ENCODE measurements around the gene LENG8. TPM values are rescaled to one million over a fixed set of nuclear protein-coding genes. Genes with fewer than 3 reads are reported as not detected.
A peak's percentile ranks its signal among the peaks of the same experiment; 100 is the strongest.
"Not testable (repeated sequence)": the region's sequence is repeated elsewhere in the genome, so short reads cannot be mapped to it uniquely, and the experiment has no call there.

LENG8 gene
- total RNA-seq, 1 experiment from 2014 or later = 9.0 TPM

DNA sequence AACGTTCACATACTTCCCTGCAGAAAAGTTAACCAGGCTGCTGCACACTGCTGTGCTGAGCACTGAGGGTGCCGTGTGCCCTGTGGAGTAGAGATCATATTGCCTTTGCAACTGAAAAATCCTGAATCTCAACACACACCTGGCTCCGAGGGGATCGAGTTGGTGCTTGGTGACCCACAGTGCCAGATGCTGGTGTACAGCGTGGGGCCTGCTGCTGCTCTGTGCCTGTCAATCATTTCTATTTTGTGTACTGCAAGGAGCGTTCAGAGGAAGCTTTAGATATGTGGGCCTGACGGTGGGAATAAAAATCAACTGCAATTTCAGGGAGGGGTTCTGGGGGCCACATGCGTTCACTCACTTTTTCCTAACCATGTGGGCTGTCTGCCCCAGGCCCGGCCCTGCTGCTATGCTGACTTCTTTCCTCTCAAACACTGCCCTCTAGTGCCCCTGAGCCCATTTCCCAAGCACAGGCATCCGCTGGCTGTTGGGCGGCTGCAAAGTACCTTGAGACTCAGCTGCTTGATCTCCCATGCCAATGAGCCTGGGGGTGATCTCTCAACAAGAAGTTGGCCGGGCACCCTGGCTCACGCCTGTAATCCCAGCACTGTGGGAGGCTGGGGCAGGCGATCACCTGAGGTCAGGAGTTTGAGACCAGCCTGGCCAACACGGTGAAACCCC, 9.7 kb upstream of the LENG8 start:
- no peak for DNase-seq (ENCODE audit: low read depth)

DNA sequence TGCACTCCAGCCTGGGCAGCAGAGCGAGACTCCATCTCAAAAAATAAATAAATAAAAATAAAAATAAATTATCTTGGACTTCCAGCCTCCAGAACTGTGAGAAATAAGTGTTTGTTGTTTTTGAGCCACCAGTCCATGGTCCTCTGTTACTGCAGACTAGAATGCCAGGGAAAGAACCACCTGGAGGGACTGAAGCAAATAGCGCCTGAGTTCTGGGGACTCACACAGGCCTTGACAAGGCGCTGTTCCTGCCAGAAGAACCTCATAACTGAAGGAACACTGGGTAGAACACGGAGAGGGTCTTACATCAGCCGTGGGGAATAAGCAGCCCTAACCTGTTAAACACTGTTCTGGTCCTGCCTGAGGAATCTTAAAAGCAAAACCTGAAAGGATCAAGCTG, 8.4 kb upstream of the LENG8 start:
- no peak for DNase-seq (ENCODE audit: low read depth)

DNA sequence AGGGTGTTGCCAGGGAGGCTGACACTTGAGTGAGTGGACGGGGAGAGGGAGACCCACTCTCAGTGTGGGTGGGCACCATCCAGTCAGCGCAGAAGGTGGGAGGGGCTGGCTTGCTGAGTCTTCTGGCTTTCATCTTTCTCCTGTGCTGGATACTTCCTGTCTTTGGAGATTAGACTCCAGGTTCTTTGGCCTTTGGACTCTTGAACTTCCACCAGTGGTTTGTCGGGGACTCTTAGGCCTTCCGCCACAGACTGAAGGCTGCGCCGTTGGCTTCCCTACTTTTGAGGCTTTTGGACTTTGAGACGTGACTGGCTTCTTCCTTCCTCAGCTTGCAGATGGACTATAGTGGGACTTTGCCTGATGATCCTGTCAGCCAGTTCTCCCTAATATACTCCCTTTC, 4.3 kb upstream of the LENG8 start:
- no peak for DNase-seq (ENCODE audit: low read depth)

DNA sequence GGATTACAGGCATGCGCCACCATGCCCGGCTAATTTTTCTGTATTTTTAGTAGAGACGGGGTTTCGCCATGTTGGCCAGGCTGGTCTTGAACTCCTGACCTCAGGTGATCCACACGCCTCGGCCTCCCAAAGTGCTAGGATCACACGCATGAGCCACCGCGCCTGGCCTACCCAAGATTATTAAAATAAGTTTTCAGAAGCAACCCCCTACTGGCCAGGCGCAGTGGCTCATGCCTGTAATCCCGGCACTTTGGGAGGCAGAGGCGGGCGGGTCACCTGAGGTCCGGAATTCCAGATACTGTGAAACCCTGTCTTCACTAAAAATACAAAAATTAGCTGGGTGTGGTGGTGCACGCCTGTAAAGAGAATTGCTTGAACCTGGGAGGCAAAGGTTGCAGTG, 2.6 kb upstream of the LENG8 start:
- DNase-seq (ENCODE audit: low read depth) = not testable (repeated sequence)

DNA sequence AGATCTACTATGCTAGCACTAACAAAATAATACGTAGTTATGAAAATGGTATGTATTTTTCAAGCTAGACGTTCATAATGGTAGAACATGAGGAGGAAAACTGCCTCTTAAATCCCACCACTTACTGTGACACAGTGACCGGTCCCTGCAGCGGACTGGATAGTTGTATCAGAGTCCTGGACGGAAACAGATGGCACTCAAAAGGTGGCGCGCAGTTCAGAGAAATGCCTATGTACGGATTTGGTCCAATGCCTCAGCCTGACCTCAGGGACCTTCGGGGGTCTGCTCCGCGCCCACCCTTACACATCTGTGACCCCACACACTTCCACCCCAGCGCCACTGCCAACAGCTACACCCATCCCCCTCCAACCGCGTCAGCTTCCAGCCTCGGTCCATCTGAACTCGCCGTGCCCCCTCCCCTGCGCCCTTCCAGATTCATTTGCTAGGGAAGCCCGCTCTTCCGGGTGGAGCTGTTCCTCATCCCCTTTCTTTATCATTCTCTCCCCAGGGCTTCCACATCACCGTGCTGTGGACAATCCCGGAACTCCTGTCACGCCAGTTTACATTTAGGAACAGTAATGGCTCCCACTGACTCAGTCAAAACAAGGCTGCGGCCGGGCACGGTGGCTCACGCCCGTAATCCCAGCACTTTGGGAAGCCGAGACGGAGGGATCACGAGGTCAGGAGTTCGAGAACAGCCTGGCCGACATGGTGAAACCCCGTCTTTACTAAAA, 792 bp upstream of the LENG8 start:
- peak; percentile 65 for DNase-seq (ENCODE audit: low read depth)

DNA sequence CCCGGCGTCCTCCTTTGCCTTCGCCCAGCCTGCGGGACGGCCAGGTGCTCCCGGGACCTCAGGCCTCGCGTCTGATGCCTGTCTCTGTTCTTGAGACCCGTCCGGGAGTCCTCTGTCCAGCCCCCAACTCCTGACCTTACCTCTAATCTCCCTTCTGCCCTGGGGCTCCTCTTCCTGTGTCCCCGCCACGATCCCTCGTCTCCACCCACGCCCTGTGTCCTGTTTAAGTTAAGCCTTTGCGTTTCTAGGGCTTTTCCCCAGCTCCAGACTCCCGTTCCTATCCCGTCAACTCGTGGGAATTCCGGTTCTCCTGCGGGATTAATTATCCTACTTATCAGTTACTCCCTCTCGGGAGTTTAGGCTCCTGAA, 686 bp downstream of the LENG8 start:
- no peak for DNase-seq (ENCODE audit: low read depth)

DNA sequence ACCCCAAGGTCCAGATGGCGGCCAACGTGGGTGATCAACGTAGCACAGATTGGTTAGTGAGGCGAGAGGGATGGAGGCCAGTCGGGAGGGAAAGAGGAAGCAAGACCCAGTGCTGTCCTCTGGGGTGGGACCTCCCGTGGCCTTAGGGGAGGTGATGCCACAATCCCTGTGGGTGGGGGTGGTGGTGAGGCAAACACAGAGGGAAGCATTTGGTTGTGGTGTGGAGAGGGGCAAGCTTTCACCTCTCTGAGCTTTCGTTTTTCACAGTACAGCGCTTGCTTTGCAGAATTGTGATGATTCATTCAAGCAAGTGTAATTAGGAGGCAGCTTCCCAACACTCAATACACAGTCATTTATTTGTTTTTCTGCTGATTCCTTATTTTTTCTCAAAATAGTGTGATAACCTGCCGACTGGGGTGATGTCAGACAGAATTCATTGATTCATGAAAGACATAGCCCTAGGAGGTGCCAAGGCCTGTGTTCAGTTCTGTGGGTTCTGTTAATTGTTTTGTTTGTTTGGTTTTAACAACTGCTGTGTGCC, 2.4 kb downstream of the LENG8 start:
- peak; percentile 63 for DNase-seq (ENCODE audit: low read depth)

DNA sequence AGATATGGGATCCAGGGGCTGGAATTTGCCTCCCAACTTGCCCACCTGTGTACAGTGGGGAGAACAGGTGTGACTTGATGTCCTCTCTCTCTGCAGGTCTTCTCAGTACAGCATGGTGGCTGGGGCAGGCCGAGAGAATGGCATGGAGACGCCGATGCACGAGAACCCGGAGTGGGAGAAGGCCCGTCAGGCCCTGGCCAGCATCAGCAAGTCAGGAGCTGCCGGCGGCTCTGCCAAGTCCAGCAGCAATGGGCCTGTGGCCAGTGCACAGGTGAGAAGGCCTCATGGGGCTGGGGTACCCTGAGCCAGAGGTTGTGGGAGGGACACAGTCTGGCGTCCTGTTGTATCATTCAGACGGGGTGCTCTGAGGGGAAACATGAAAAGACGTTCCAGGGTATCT, 3.0 kb downstream of the LENG8 start:
- no peak for DNase-seq (ENCODE audit: low read depth)

DNA sequence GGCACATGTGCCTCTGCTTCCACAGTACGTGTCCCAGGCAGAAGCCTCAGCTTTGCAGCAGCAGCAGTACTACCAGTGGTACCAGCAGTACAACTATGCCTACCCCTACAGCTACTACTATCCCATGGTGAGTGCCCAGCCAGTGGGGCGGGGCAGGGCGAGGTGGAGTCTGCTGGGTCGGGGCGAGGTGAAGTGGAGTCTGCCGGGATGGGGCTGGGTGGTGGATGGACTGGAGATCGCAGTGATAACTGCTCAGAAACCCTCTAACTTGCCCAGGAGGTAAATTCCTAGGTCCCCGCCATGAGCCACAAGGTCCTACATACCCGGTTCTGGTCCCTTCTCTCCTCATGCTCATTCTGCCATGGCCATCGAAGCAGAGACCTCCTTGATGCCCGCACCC, 3.6 kb downstream of the LENG8 start:
- no peak for DNase-seq (ENCODE audit: low read depth)

DNA sequence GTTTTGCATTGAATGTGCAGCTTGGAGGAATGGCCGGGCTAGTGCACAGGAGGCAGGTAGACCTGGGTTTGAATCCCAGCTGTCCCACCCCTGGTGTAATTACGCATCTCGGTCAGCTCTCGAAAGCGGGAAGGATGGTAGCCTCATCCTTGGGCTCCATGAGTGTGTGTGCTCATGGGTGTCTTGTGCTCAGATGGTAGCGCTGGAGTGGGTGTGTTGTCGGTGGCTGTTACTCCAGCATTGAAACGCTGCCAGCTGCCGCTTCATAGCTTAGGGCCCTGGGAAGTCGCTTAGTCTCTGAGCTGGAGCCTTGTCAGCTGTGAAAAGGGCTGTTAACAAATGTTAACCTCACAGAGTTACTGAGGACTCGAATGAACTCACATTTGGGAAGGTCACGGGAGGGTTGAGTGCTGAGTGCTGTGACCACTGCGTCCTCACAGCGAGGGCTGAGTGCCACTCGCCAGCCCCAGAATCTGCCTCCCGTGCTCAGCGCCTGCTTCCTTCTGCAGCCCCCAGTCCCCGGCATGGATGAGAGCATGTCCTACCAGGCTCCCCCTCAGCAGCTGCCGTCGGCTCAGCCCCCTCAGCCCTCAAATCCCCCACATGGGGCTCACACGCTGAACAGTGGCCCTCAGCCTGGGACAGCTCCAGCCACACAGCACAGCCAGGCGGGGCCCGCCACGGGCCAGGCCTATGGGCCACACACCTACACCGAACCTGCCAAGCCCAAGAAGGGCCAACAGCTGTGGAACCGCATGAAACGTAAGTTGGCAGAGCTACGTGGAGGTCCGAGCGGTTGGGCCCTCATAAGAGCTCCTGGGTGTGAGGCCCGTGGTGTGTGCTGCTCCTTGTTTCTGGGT, 5.2 kb downstream of the LENG8 start:
- DNase-seq (ENCODE audit: low read depth) = no peak

DNA sequence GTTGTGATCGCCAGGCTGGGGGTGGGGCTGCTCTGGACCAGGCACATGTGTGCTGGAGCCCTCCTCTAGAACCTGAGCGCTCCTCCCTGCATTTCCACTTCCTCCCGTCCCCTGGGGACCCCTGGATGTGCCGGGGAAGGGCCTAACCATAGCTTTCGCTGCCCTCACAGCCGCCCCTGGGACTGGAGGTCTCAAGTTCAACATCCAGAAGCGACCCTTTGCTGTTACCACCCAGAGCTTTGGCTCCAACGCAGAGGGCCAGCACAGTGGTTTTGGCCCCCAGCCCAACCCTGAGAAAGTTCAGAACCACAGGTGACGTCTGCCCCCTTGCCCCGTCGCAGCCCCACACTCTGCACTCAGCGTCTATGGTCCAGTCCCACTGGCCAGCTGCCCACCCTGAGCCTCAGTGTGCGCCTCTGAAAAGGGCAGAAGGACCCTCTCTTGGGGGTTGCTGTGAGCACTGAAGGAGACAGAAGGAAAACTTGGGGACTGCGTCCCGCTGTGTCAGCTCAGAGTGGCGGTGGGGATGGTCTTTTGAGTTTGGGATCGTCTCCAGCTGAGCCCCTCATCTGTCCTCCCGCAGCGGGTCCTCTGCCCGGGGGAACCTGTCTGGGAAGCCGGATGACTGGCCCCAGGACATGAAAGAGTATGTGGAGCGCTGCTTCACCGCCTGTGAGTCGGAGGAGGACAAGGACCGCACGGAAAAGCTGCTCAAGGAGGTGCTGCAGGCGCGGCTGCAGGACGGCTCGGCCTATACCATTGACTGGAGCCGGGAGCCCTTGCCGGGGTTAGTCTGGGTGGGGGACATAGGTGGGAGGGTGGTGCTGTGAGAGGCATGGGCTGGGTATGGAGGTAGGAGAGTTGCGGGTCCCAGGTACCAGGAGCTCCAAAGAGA, 6.0 kb downstream of the LENG8 start:
- no peak for DNase-seq (ENCODE audit: low read depth)

DNA sequence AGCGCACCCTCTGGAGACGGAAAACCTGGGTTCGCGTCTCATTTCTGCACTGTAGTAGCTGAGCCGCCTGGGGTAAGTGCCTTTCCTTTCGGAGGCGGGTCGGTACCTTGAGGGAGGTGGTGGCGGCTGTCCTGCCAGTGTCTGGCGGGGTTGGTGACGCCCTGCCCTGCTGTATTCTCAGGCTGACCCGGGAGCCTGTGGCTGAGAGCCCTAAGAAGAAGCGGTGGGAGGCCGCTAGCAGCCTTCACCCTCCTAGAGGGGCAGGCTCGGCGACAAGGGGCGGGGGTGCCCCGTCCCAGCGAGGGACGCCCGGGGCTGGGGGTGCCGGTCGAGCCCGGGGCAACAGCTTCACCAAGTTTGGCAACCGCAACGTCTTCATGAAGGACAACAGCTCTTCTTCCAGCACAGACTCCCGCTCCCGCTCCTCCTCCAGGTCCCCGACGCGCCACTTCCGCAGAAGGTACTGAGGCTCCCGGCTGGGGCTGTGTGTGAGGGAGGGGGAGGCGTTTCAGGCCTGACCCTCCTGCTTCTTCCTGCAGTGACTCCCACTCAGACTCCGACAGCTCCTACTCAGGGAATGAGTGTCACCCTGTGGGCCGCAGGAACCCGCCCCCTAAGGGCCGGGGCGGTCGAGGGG, 6.9 kb downstream of the LENG8 start:
- DNase-seq (ENCODE audit: low read depth) = no peak

DNA sequence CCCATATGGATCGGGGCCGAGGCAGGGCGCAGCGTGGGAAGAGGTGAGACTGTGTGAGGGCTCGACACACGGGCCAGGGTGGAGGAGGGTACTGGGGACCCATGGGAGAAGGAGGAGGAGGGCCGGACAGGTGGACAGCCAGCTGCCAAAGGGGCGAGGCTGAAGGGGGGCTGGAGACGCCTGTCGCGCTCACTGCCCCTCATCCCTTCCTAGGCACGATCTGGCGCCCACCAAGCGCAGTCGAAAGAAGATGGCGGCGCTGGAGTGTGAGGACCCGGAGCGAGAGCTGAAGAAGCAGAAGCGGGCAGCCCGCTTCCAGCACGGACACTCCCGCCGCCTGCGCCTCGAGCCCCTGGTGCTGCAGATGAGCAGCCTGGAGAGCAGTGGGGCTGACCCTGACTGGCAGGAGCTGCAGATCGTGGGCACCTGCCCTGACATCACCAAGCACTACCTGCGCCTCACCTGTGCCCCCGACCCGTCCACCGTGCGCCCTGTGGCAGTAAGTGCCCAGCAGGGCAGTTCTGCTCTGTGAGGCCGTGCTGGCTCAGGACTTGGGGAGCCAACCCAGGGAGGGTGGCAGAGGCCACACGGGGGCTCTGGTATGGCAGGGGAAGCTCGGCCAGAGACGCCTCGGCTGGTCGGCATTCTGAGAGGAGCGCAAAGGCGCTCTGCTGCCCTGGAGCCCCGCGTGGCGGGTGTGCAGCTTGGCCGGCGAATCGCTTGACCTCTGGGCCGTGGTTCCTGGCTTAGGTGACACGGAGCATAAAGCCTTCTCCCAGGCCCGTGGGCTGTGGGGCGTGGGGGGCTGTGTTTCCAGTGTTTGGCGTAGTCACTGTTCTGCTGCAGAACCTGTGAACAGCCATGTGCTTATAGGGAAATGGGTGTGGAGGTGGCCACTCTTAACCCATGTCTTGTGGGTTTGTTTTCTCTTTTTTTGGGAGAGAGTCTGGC, 7.7 kb downstream of the LENG8 start:
- DNase-seq (ENCODE audit: low read depth) = no peak

DNA sequence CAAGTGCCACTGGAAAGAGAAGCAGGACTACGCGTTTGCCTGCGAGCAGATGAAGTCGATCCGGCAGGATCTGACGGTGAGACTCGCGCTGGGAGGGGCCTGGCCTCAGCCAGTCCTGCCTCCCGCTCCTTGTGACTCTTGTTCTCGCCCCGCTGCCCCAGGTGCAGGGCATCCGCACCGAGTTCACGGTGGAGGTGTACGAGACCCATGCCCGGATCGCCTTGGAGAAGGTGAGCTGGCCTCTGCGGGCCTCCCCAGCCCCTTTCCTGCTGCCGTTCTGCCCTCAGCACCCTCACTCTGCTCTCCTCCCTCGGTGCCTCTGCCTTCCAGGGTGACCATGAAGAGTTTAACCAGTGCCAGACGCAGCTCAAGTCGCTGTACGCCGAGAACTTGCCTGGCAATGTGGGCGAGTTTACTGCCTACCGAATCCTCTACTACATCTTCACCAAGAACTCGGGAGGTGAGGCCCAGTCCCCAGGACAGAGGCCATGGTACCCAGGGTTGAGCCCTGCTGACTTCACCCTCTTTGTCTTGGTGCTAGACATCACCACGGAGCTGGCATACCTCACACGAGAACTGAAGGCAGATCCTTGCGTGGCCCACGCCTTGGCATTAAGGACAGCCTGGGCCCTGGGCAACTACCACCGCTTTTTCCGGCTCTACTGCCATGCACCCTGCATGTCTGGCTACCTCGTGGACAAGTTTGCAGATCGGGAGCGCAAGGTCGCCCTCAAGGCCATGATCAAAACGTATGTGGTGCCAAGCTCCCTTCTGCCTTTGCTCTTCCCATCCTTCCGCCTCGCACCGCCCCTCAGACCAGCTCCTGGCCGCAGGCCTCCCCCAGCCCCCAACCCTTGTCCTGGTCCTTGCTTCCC, 9.0 kb downstream of the LENG8 start:
- no peak for DNase-seq (ENCODE audit: low read depth)

DNA sequence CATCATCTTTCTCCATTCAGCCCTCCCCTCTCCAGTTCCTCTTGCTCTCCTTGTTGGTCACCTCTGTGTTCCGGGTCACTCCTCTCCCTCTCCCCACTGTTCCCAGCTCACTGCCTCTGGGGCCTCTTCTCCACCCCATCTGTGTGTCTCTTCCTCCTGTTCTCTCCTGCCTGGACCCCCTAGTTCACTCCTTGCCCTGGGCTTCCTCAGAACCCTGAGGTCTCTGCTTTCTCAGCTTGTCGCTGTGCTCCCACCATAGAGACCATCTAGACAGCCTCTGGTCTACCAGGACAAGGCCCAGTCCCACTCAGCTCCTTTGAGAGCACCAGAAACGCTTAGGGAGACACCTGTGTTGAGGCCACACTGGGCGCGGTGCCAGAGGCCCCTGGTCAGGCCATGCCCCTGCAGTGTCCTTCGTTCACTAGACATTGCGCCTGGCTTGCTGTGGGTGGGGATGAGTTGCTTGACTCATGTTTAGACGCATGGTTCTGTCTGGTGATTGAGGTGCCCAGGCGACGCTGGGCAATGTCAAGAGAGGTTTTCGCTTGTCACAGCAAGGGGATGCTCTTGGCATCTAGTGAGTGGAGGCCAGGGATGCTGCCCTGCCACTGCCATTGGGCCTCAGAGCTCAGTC, 9.8 kb downstream of the LENG8 start:
- no peak for DNase-seq (ENCODE audit: low read depth)

DNA sequence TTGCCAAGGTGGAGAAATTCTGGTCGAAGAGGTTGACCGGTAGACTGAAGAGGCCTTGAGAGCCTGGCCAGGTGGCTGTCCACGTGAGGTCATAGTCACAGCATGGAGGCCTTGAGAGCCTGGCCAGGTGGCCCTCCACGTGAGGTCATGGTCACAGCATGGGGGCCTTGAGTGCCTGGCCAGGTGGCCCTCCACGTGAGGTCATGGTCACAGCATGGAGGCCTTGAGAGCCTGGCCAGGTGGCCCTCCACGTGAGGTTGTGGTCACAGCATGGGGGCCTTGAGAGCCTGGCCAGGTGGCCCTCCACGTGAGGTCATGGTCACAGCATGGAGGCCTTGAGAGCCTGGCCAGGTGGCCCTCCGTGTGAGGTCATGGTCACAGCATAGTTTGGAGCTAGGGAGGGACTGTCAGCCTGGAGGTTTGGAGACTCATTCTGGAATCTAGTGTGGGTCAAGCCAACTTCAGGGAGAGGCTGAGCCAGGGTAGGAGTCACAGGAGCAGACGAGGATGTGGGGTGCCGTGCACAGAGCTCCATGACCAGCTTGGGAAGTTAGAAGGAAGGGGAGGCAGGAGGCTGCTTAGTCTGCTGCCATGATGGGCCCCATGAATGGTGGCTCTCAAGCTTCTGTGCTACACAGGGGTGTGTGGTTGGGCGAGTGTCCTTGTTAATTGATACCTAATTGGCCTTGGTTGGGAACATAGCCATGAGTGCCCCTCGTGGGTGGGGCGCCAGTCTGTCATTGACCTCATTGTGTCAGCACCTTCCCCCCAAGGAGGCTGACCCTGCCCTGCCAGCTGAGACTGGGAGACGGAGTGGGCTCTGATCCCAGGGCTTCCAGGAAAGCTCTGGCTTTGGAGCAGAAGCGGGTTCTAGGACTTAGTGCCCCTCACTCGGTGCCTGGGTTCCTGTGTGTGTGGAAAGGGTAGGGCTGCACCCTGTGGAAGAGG, 10.6 kb downstream of the LENG8 start:
- no peak for DNase-seq (ENCODE audit: low read depth)
